ENCODE measurements around the gene SCMH1.

DNA sequence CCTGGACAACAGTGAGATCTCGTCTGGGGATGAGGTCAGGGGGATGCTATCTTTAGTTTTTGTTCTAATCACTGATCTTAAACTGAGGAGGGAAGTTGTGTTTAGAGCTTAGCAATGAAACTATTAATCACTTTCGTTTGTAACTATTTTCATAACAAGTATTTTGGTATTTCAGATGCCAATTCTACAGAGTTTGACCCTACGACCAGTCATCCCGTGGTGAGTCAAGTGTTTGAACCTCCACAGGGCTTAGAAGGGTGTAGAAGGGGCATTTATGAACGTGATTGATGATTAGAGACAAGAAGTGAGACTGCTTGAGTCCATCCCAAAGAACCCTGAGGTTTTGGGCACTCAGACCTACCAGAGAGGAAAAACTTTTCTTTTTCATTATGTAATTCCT, 236.2 kb downstream of the SCMH1 start:
- TF ChIP-seq EP300 (IDR thresholded peaks at IDR 0.05), result no peak
- TF ChIP-seq, protein P1, sequence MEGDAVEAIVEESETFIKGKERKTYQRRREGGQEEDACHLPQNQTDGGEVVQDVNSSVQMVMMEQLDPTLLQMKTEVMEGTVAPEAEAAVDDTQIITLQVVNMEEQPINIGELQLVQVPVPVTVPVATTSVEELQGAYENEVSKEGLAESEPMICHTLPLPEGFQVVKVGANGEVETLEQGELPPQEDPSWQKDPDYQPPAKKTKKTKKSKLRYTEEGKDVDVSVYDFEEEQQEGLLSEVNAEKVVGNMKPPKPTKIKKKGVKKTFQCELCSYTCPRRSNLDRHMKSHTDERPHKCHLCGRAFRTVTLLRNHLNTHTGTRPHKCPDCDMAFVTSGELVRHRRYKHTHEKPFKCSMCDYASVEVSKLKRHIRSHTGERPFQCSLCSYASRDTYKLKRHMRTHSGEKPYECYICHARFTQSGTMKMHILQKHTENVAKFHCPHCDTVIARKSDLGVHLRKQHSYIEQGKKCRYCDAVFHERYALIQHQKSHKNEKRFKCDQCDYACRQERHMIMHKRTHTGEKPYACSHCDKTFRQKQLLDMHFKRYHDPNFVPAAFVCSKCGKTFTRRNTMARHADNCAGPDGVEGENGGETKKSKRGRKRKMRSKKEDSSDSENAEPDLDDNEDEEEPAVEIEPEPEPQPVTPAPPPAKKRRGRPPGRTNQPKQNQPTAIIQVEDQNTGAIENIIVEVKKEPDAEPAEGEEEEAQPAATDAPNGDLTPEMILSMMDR (IDR thresholded peaks at IDR 0.05), result no peak
- no peak for TF ChIP-seq POLR2A (IDR thresholded peaks at IDR 0.05)

All from gastroesophageal sphincter (tissue), 3 donors.